Esophagus (tissue), 2 donors: ENCODE results near the gene LYPD1. TPM values are rescaled to one million over a fixed set of nuclear protein-coding genes. Genes with fewer than 3 reads are reported as not detected.

Experiments used
- H3K27ac ChIP-seq, 2 donors: one replicate each; pipeline ENCODE4 v1.5.1; 2013; ENCODE audit warnings: low read depth in 2 of 2, mild to moderate bottlenecking in 2 of 2, inconsistent platforms in 1 of 2, low read length in 1 of 2, moderate library complexity in 1 of 2
- H3K27me3 ChIP-seq, 2 donors: one replicate each; pipeline ENCODE4 v1.6.1; 2013; ENCODE audit warnings: low read length in 2 of 2, control low read depth in 1 of 2, mild to moderate bottlenecking in 1 of 2; ENCODE audit not compliant: insufficient read depth in 2 of 2, control insufficient read depth in 1 of 2
- H3K36me3 ChIP-seq, 2 donors: one replicate each; pipeline ENCODE4 v1.6.1; 2013; ENCODE audit warnings: low read length in 1 of 2; ENCODE audit not compliant: control insufficient read depth in 2 of 2, insufficient read depth in 2 of 2
- H3K4me1 ChIP-seq, 2 donors: one replicate each; pipeline ENCODE4 v1.6.1; 2013; ENCODE audit warnings: low read length in 1 of 2; ENCODE audit not compliant: control insufficient read depth in 2 of 2, insufficient read depth in 2 of 2
- H3K4me3 ChIP-seq, 2 donors: one replicate each; pipeline ENCODE4 v1.5.1; 2013; ENCODE audit warnings: low read length in 2 of 2, mild to moderate bottlenecking in 2 of 2, low read depth in 1 of 2, moderate library complexity in 1 of 2
- H3K9me3 ChIP-seq, 2 donors: one replicate each; pipeline ENCODE4 v1.6.1; 2013; ENCODE audit warnings: mild to moderate bottlenecking in 2 of 2, low read depth in 1 of 2, low read length in 1 of 2, moderate library complexity in 1 of 2; ENCODE audit not compliant: control insufficient read depth in 2 of 2, insufficient read depth in 1 of 2
- WGBS, 2 donors: extraction: QIAGEN DNeasy Blood & Tissue Kit; methylation state at CpG; one replicate each; pipeline ENCODE4 v1.1.7; 2013; 5-methylcytosine and 5-hydroxymethylcytosine counted together
- polyA plus RNA-seq, 2 donors: library from polyadenylated mRNA; stranded (reverse); fragments of 200-250 nt; gene quantifications; one replicate each; pipeline ENCODE4 v1.2.3, GENCODE V29; 2013
- donor health status: healthy with polysubstance abuse.
- donor health status: Bipolar disorder and iron deficiency.

Gene LYPD1
- polyA plus RNA-seq, 2 donors = 0.24 to 0.56 TPM

DNA sequence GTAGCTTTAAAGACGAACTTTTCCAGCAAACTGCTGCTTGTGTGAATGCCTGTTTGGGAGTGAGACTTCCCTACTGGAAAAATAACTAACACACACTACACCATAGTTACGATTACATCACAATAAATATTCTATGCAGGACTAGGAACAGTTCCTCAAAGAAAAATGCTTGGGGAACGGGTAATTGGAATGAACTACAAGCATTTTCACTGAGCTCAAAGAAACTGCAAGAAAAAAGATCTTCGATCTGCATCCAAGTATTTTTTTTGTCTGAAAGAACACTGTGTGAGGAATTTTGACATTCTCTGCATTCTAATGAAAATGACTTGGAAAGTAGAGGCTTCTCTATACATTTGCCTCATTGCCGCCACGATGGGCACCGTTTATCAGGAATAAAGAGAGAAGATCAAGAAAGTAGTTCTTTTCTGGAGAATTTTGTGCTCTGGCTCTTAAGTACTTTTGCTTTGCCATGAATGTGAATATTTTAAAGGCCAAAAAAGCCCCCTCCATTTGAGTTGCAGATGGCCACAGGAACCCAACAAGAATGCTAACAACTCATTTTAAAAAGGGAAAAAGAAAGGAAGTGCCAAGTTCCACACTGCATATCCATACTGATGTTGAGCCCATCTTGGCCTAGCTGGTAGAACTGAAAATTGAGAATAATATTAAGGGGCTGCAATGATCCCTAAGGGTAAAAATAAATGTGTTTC is 13.6 kb downstream of the LYPD1 start:
- Histone ChIP-seq H3K36me3 (no peaks in the 10 kb centered on the region), H3K27ac (no peak overlapping the region), H3K9me3 (no peaks in the 10 kb centered on the region), H3K4me3 (no peak overlapping the region), H3K27me3 (no peaks in the 10 kb centered on the region), H3K4me1 (no peaks in the 10 kb centered on the region)
- WGBS, 2 donors = 55 to 59% methylated on average over 7 of the region's 7 CpGs

- H3K27me3 ChIP-seq = no peaks in the 10 kb centered on the region
- no peak overlapping the region for H3K4me3 ChIP-seq
- 61 to 82% methylated on average over 7 of the region's 7 CpGs for WGBS, 2 donors
- no peaks in the 10 kb centered on the region for H3K9me3 ChIP-seq
- no peaks in the 10 kb centered on the region for H3K4me1 ChIP-seq
- H3K27ac ChIP-seq = no peak overlapping the region
- H3K36me3 ChIP-seq = no peaks in the 10 kb centered on the region
Measured at GRCh38 chr2:132654968-132655367, 15.0 kb downstream of the LYPD1 start.

DNA sequence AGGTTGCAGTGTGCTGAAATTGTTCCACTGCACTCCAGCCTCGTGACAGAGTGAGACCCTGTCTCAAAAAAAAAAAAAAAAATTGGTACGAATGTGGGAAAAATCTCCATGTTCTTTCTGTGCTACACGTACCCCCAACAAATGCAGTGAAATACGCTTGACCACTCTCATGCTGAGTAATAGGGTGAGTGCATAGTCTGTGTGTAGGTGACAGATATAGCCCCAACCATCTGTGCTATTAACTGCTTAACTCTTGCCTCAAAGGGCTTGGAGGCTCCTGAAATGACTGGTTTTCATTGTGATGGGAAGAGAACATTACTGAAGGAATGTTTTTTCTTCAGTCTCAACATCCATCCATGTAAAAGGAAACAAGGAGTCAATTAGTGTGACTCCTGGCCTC is 15.7 kb downstream of the LYPD1 start:
- H3K27ac ChIP-seq = no peak overlapping the region
- H3K4me1 ChIP-seq = no peaks in the 10 kb centered on the region
- H3K27me3 ChIP-seq = no peaks in the 10 kb centered on the region
- WGBS, 2 donors = 68 to 70% methylated on average over 4 of the region's 4 CpGs
- no peaks in the 10 kb centered on the region for H3K36me3 ChIP-seq
- no peak overlapping the region for H3K4me3 ChIP-seq
- H3K9me3 ChIP-seq = no peaks in the 10 kb centered on the region

DNA sequence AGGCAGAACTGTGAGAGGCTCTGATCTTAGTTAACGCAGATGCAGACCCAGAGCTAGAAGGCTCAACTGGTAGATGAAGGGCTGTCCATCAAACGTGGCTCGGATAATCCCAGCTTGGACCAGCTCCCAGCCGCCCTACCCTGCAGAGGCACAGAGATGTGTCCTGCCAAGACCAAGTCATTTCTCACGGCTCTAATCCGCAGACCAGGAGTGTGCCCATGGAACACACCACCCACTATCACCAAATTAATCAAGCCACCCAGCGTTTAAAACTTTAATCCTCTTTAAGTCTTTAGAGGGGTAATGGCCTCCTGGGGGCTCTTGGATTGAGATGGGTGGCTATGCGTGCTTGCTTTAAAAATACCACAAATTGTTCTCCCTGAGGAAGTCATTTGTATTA is 17.5 kb downstream of the LYPD1 start:
- H3K4me3 ChIP-seq = no peak overlapping the region
- H3K36me3 ChIP-seq = no peaks in the 10 kb centered on the region
- no peaks in the 10 kb centered on the region for H3K4me1 ChIP-seq
- no peak overlapping the region for H3K27ac ChIP-seq
- H3K9me3 ChIP-seq = no peaks in the 10 kb centered on the region
- no peaks in the 10 kb centered on the region for H3K27me3 ChIP-seq
- 51 to 63% methylated on average over 8 of the region's 8 CpGs for WGBS, 2 donors

- H3K9me3 ChIP-seq = no peaks in the 10 kb centered on the region
- no peaks in the 10 kb centered on the region for H3K27me3 ChIP-seq
- no peak overlapping the region for H3K27ac ChIP-seq
- no peaks in the 10 kb centered on the region for H3K4me1 ChIP-seq
- H3K36me3 ChIP-seq = no peaks in the 10 kb centered on the region
- WGBS, 2 donors = 72 to 74% methylated on average over 12 of the region's 12 CpGs
- no peak overlapping the region for H3K4me3 ChIP-seq
Measured at GRCh38 chr2:132651115-132652045, 18.6 kb downstream of the LYPD1 start.

DNA sequence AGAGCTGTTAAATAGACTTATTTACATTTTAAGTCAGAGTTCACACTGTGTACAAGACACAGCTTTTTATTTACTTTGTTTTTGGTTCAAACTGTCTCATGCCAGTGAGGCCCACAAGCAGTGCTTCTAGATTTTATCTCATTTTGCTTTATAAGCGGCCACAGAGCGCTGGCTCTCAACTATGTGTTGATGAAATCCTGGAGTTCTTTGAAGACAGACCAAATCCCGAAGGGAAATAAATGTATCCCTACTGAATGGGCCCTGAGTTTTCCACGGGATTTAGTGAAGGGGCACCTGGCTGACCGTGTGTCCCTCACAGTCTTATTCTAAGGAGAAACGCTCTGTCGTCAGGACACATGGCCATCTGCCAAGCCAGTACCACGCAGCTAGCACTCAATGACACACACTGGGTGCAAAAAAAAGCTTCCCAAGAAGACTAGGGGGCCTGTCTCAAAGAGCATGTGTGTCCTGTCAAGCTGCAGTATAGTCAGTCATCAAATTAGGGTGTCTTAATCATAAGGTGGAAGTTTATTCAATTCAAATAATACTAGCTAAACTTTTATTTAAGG is 23.4 kb downstream of the LYPD1 start:
- Histone ChIP-seq H3K36me3 (no peaks in the 10 kb centered on the region), H3K27me3 (no peaks in the 10 kb centered on the region), H3K9me3 (no peaks in the 10 kb centered on the region), H3K4me1 (no peaks in the 10 kb centered on the region), H3K4me3 (no peak overlapping the region), H3K27ac (no peak overlapping the region)
- 82% methylated on average over 8 of the region's 8 CpGs for WGBS, 2 donors

- Histone ChIP-seq H3K4me3 (no peak overlapping the region), H3K36me3 (no peaks in the 10 kb centered on the region), H3K9me3 (no peaks in the 10 kb centered on the region), H3K4me1 (no peaks in the 10 kb centered on the region), H3K27me3 (no peaks in the 10 kb centered on the region), H3K27ac (no peak overlapping the region)
- WGBS, 2 donors = 81 to 83% methylated on average over 18 of the region's 18 CpGs
Measured at GRCh38 chr2:132645722-132646539, 24.1 kb downstream of the LYPD1 start.

- no peaks in the 10 kb centered on the region for H3K4me1 ChIP-seq
- 83 to 87% methylated on average over 35 of the region's 35 CpGs for WGBS, 2 donors
- H3K27me3 ChIP-seq = no peaks in the 10 kb centered on the region
- no peaks in the 10 kb centered on the region for H3K36me3 ChIP-seq
- H3K9me3 ChIP-seq = no peaks in the 10 kb centered on the region
- no peak overlapping the region for H3K4me3 ChIP-seq
- no peak overlapping the region for H3K27ac ChIP-seq
Measured at GRCh38 chr2:132645176-132645575, 24.8 kb downstream of the LYPD1 start.

GRCh38 chr2:132642415-132642814 is 27.6 kb downstream of the LYPD1 start:
- no peaks in the 10 kb centered on the region for H3K36me3 ChIP-seq
- no peaks in the 10 kb centered on the region for H3K4me1 ChIP-seq
- H3K9me3 ChIP-seq = no peaks in the 10 kb centered on the region
- no peak overlapping the region for H3K27ac ChIP-seq
- H3K27me3 ChIP-seq = no peaks in the 10 kb centered on the region
- H3K4me3 ChIP-seq = no peak overlapping the region
- WGBS, 2 donors = 70 to 85% methylated on average over 2 of the region's 2 CpGs
